Subcutaneous abdominal adipose tissue (tissue), 5 donors: ENCODE data around the gene GOLGA6L22.
"Not testable (repeated sequence)": the region's sequence is repeated elsewhere in the genome, so short reads cannot be mapped to it uniquely, and the experiment has no call there.

Source experiments
- H3K27ac ChIP-seq: one replicate; pipeline ENCODE4 v1.7.0; 2013; ENCODE audit warnings: low read depth, mild to moderate bottlenecking, inconsistent platforms, low read length, moderate library complexity
- H3K27me3 ChIP-seq, 5 donors: one replicate each; pipeline ENCODE4 v1.7.0; 2013; ENCODE audit warnings: low read length in 5 of 5, inconsistent platforms in 1 of 5; ENCODE audit not compliant: control insufficient read depth in 5 of 5, insufficient read depth in 4 of 5
- H3K36me3 ChIP-seq, 5 donors: one replicate each; pipeline ENCODE4 v1.7.0; 2013; ENCODE audit warnings: low read length in 5 of 5; ENCODE audit not compliant: control insufficient read depth in 5 of 5, insufficient read depth in 5 of 5
- H3K4me1 ChIP-seq, 5 donors: one replicate each; pipeline ENCODE4 v1.7.0; 2013; ENCODE audit warnings: low read length in 5 of 5, mild to moderate bottlenecking in 3 of 5, moderate library complexity in 1 of 5; ENCODE audit not compliant: control insufficient read depth in 5 of 5, insufficient read depth in 5 of 5
- H3K4me3 ChIP-seq, 5 donors: one replicate each; pipeline ENCODE4 v1.7.0; 2013; ENCODE audit warnings: low read length in 5 of 5, low read depth in 1 of 5
- H3K9ac ChIP-seq, 5 donors: one replicate each; pipeline ENCODE4 v1.7.0; 2013; ENCODE audit warnings: low read length in 5 of 5, mild to moderate bottlenecking in 4 of 5, moderate library complexity in 3 of 5
- H3K9me3 ChIP-seq, 5 donors: one replicate each; pipeline ENCODE4 v1.7.0; 2013; ENCODE audit warnings: low read length in 5 of 5; ENCODE audit not compliant: control insufficient read depth in 5 of 5
- donor health status: healthy.
- donor health status: healthy.
- donor health status: healthy.
- donor health status: healthy.
- donor health status: healthy.

GOLGA6L22 gene

GRCh38 chr15:22458603-22459002 lies at the start of gene GOLGA6L22:
GOLGA6L22 (plus strand) TSS chr15:22458903; CDS start chr15:22458994, 91 bp downstream.
- not testable (repeated sequence) for H3K27ac ChIP-seq, H3K36me3 ChIP-seq, H3K4me3 ChIP-seq, H3K9me3 ChIP-seq, H3K9ac ChIP-seq, H3K27me3 ChIP-seq, H3K4me1 ChIP-seq

- not testable (repeated sequence) for H3K36me3 ChIP-seq, H3K4me1 ChIP-seq, H3K9me3 ChIP-seq, H3K4me3 ChIP-seq, H3K27ac ChIP-seq, H3K9ac ChIP-seq, H3K27me3 ChIP-seq
Observed at GRCh38 chr15:22417288-22417687, 41.4 kb upstream of the GOLGA6L22 start.

DNA sequence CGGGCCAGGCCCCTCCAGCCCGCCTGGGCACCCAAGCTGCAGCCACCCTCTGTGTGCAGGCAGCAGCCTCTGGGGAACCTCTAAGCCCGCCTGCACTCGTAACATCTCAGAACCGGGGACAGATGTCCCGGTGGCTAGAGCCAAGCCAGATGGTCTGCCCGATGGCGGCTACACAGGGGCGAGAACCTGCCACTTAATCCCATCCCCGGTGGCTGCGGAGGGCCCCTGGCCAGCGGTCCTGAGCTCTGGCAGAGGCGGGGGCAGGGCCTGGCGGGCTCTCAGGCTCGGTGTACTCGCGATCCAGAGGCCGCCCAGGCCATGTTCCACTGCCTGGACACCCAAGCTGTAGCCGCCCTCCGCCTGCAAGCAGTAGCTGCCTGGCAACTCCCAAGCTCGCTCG lies 40.9 kb upstream of the GOLGA6L22 start:
- not testable (repeated sequence) for H3K27me3 ChIP-seq, H3K36me3 ChIP-seq, H3K9me3 ChIP-seq, H3K27ac ChIP-seq, H3K4me1 ChIP-seq, H3K9ac ChIP-seq, H3K4me3 ChIP-seq

DNA sequence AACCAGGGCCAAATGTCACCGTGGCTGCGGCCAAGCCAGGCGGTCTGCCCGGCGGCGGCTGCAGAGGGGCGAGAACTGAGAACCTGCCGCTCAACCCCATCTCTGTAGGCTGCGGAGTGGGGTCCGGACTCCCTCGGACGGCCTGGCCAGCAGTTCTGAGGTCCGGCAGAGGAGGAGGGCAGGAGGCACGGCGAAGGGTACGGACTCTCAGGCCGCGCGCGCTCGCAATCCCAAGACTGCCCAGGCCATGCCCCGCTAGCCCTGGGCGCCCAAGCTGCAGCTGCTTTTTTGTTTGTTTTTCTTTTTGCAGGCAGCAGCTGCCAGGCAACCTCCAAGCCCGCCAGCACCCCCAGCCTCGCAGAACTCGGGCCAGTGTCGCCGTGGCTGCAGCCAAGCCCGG lies 40.5 kb upstream of the GOLGA6L22 start:
- H3K9ac ChIP-seq, H3K27me3 ChIP-seq, H3K4me3 ChIP-seq, H3K4me1 ChIP-seq, H3K9me3 ChIP-seq, H3K36me3 ChIP-seq, H3K27ac ChIP-seq: not testable (repeated sequence)

GRCh38 chr15:22418666-22419065 lies 40.0 kb upstream of the GOLGA6L22 start:
- H3K4me1 ChIP-seq, H3K4me3 ChIP-seq, H3K27ac ChIP-seq, H3K9me3 ChIP-seq, H3K36me3 ChIP-seq, H3K27me3 ChIP-seq, H3K9ac ChIP-seq: not testable (repeated sequence)

- H3K4me1 ChIP-seq, H3K27me3 ChIP-seq, H3K9ac ChIP-seq, H3K9me3 ChIP-seq, H3K36me3 ChIP-seq, H3K4me3 ChIP-seq, H3K27ac ChIP-seq: not testable (repeated sequence)
Observed at GRCh38 chr15:22420340-22420739, 38.4 kb upstream of the GOLGA6L22 start.

GRCh38 chr15:22429426-22429825 lies 29.3 kb upstream of the GOLGA6L22 start:
- H3K27me3 ChIP-seq, H3K4me3 ChIP-seq, H3K27ac ChIP-seq, H3K4me1 ChIP-seq, H3K36me3 ChIP-seq, H3K9ac ChIP-seq, H3K9me3 ChIP-seq: not testable (repeated sequence)

GRCh38 chr15:22431687-22432086 lies 27.0 kb upstream of the GOLGA6L22 start:
- H3K27me3 ChIP-seq, H3K27ac ChIP-seq, H3K9ac ChIP-seq, H3K36me3 ChIP-seq, H3K4me1 ChIP-seq, H3K9me3 ChIP-seq, H3K4me3 ChIP-seq: not testable (repeated sequence)

DNA sequence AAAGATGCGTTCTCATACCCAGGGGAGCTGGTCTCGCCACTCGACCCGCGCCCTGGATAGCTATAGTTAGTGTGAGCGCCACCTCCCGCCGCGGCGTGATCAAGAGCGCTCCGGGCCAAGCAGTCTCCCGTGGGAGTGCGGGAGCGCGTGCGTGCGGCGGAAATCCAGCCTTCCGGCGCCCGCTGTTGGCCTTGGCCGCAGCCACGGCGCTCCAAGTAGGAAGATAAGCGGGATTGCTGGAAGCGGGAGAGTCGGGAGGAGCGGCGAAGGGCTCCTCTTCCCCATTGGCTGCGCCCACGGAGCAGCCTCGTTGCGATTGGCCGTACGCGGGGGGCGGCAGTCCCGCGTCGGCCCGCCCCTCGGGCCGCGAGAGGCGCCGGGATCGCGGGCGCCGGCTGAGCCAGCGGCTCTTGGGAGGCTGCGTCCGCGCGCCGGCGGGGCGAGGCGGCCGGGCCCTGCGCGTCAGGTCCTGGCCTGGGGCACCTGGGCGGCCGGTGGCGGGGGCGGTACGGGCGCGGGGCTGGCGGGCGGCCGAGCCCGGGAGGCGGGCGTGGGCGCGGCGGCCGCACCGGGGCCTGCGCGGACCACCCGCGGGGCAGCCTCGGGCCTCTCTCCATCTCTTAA lies 35.9 kb downstream of the GOLGA6L22 start:
- not testable (repeated sequence) for H3K27ac ChIP-seq, H3K27me3 ChIP-seq, H3K36me3 ChIP-seq, H3K9me3 ChIP-seq, H3K9ac ChIP-seq, H3K4me1 ChIP-seq
- H3K4me3 ChIP-seq: peak overlapping the region in 2 of 5 donors; percentile 42 to 52

- not testable (repeated sequence) for H3K27me3 ChIP-seq, H3K27ac ChIP-seq, H3K36me3 ChIP-seq, H3K4me1 ChIP-seq, H3K9me3 ChIP-seq, H3K4me3 ChIP-seq, H3K9ac ChIP-seq
Observed at GRCh38 chr15:22497200-22497599, 38.5 kb downstream of the GOLGA6L22 start.
